Measurements from ENCODE around the gene MAP4K5.
A peak's percentile ranks its signal among the peaks of the same experiment; 100 is the strongest.

The MAP4K5 gene

GRCh38 chr14:50399251-50400032 is 132.9 kb downstream of the MAP4K5 start:
- peak; percentile 57 for DNase-seq (ENCODE audit: low read depth, low spot score)

- DNase-seq (ENCODE audit: low read depth, low spot score), result no peak
Observed at GRCh38 chr14:50398189-50398580, 134.2 kb downstream of the MAP4K5 start.

GRCh38 chr14:50397390-50398188 is 134.8 kb downstream of the MAP4K5 start:
- DNase-seq (ENCODE audit: low read depth, low spot score), result no peak

- peak; percentile 87 for DNase-seq (ENCODE audit: low read depth, low spot score)
Observed at GRCh38 chr14:50396631-50397389, 135.6 kb downstream of the MAP4K5 start, which contains the start of gene CDKL1. TSS of gene CDKL1 (minus strand) at chr14:50396881. CDS start at chr14:50395868, 1,013 bp downstream.

GRCh38 chr14:50395448-50395847 is 136.9 kb downstream of the MAP4K5 start:
- no peak for DNase-seq (ENCODE audit: low read depth, low spot score)

- no peak for DNase-seq (ENCODE audit: low read depth, low spot score)
Observed at GRCh38 chr14:50394713-50395112, 137.7 kb downstream of the MAP4K5 start.

- DNase-seq (ENCODE audit: low read depth, low spot score), result no peak
Observed at GRCh38 chr14:50389668-50390441, 142.5 kb downstream of the MAP4K5 start.

- DNase-seq (ENCODE audit: low read depth, low spot score), result no peak
Observed at GRCh38 chr14:50388256-50388931, 144.0 kb downstream of the MAP4K5 start.

GRCh38 chr14:50387548-50387947 is 144.8 kb downstream of the MAP4K5 start:
- DNase-seq (ENCODE audit: low read depth, low spot score), result no peak

GRCh38 chr14:50383618-50384225 is 148.6 kb downstream of the MAP4K5 start:
- peak; percentile 33 for DNase-seq (ENCODE audit: low read depth, low spot score)

GRCh38 chr14:50381823-50382287 is 150.5 kb downstream of the MAP4K5 start:
- no peak for DNase-seq (ENCODE audit: low read depth, low spot score)

GRCh38 chr14:50381008-50381407 is 151.4 kb downstream of the MAP4K5 start:
- no peak for DNase-seq (ENCODE audit: low read depth, low spot score)

GRCh38 chr14:50380455-50380854 is 151.9 kb downstream of the MAP4K5 start:
- DNase-seq (ENCODE audit: low read depth, low spot score), result no peak

- no peak for DNase-seq (ENCODE audit: low read depth, low spot score)
Observed at GRCh38 chr14:50379563-50379962, 152.8 kb downstream of the MAP4K5 start.

- DNase-seq (ENCODE audit: low read depth, low spot score), result no peak
Observed at GRCh38 chr14:50377550-50378085, 154.8 kb downstream of the MAP4K5 start.

- DNase-seq (ENCODE audit: low read depth, low spot score), result no peak
Observed at GRCh38 chr14:50375760-50376159, 156.6 kb downstream of the MAP4K5 start.

- DNase-seq (ENCODE audit: low read depth, low spot score), result no peak
Observed at GRCh38 chr14:50373959-50374358, 158.4 kb downstream of the MAP4K5 start.

GRCh38 chr14:50371546-50371945 is 160.8 kb downstream of the MAP4K5 start:
- DNase-seq (ENCODE audit: low read depth, low spot score), result no peak

Measured in astrocyte of the hippocampus (primary cell).